ENCODE measurements around the gene MSANTD1.
A peak's percentile ranks its signal among the peaks of the same experiment; 100 is the strongest.

The MSANTD1 gene

DNA sequence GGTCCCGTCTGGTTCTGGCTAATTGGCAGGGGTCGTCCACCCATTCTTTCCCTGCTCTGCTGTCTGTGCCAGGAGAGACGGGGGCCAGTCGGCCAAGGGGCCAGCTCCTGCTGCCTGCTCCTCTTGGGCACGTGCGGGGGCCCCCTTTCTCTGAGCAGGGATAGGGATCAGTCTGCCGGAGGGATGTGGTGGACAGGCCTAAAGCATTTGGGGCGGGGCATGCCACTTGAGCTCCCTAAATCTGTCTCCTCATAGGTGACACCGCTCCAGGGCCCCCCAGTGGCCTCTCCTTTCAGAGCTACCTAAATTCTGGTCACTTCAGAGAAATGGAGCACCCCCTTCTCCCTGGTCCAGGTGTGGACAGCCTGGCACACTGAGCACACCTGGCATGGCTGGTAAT is 4.2 kb upstream of the MSANTD1 start:
- Mint-ChIP-seq H3K36me3 (ENCODE audit: low read depth) (no peaks in the 10 kb centered on the region), H3K27ac (no peak overlapping the region), H3K27me3 (no peaks in the 10 kb centered on the region), H3K9me3 (no peaks in the 10 kb centered on the region), H3K4me1 (no peaks in the 10 kb centered on the region), H3K4me3 (no peak overlapping the region)
- DNase-seq (no peak), ATAC-seq (no peak)

GRCh38 chr4:3245676-3246075 is 3.3 kb upstream of the MSANTD1 start:
- H3K4me3 Mint-ChIP-seq, result no peak overlapping the region
- H3K27ac Mint-ChIP-seq, result no peak overlapping the region
- ATAC-seq (no peak), DNase-seq (no peak)
- no peaks in the 10 kb centered on the region for H3K9me3 Mint-ChIP-seq
- H3K36me3 Mint-ChIP-seq (ENCODE audit: low read depth), result no peaks in the 10 kb centered on the region
- H3K27me3 Mint-ChIP-seq, result no peaks in the 10 kb centered on the region
- no peaks in the 10 kb centered on the region for H3K4me1 Mint-ChIP-seq

DNA sequence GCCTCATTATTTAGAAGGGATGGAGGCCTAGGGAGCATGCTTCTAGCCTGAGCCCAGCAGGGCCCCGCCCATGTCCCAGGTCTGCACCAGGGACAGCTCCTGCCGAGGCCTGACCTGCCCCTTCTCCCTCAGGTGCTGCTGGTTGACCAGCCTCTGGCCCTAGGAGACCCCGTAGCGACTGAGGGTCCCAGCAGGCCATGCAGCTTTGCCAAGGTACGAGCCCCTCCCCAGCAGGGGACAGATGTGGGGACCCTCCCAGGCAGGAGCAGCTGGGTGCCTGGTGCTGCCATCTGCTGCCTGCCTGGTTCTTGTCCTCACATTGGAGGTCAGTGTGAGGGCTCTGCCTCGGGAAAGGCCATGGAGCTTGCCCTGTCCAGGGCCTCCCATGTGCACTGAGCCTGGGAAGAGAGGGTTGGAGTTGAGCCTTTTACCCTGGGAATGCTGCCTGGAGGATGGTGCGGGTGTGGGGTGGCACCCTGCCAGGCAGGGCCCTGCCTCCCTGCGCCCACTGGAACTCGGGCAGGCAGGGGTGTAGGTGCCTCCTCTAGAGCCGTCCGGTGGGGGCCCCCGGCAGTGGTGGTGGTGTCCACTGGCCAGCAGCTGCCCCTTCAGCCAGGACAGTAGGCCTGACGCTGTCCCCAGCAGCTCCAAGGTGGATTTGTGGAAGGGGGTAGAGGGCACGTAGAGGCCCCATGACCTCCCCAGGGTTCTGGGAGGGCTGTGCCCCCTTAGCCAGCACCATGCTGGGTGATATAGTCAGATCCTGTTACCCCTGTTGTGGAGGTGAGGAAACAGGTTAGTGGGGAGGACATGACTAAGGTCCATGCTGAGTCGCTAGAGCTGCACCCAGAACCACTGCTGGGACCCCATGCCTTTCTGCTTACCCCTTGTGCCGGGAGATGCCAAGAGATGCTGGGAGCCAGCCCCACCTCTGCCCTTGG is 2.2 kb upstream of the MSANTD1 start:
- Mint-ChIP-seq H3K27ac (no peak overlapping the region), H3K36me3 (ENCODE audit: low read depth) (no peaks in the 10 kb centered on the region), H3K9me3 (no peaks in the 10 kb centered on the region), H3K4me3 (no peak overlapping the region), H3K27me3 (no peaks in the 10 kb centered on the region), H3K4me1 (no peaks in the 10 kb centered on the region)
- ATAC-seq, result no peak
- no peak for DNase-seq

DNA sequence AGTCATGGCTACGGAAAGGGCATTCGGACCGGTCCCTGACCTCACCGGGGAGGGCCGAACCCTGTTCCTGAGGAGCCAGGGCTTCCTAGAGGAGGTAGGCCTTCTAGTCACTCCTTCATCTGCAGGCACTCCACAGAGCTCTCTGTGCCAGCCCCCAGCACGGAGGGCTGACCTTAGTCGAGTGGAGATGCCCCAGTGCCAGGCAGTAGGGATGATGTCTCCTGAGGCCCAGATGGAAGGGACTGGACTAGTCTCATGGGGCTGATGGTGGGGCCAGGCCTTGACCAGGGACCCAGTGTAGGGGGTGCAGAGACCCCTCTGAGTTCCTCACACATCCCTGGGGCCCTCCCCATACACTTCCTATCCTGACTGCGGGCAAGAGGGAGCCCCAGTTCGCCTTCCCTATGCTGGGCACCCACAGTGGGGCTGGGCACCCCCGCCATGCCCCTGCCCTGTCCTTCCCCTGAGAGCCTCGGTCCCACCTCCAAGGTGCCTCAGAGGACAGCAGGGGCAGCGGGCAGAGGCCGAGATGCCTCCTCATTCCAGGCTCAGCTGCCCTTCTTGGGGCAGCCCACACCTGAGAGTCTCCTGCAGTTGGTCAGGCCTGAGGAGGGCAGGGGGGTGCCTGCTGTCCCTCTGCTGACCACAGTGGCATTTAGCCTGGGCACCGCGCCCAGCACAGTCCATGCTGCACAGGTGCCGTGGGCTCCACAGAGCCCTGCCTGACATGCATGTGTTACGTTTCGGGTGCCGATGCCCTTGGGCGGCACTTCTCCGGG is 1.4 kb upstream of the MSANTD1 start:
- H3K4me1 Mint-ChIP-seq, result no peaks in the 10 kb centered on the region
- no peaks in the 10 kb centered on the region for H3K36me3 Mint-ChIP-seq (ENCODE audit: low read depth)
- H3K9me3 Mint-ChIP-seq, result no peaks in the 10 kb centered on the region
- no peak overlapping the region for H3K27ac Mint-ChIP-seq
- ATAC-seq, result no peak
- no peak overlapping the region for H3K4me3 Mint-ChIP-seq
- no peaks in the 10 kb centered on the region for H3K27me3 Mint-ChIP-seq
- no peak for DNase-seq

GRCh38 chr4:3248178-3248480 is 830 bp upstream of the MSANTD1 start:
- Mint-ChIP-seq H3K36me3 (ENCODE audit: low read depth) (no peaks in the 10 kb centered on the region), H3K4me3 (no peak overlapping the region), H3K4me1 (no peaks in the 10 kb centered on the region), H3K27ac (no peak overlapping the region), H3K27me3 (no peaks in the 10 kb centered on the region), H3K9me3 (no peaks in the 10 kb centered on the region)
- ATAC-seq, result no peak
- DNase-seq, result no peak

DNA sequence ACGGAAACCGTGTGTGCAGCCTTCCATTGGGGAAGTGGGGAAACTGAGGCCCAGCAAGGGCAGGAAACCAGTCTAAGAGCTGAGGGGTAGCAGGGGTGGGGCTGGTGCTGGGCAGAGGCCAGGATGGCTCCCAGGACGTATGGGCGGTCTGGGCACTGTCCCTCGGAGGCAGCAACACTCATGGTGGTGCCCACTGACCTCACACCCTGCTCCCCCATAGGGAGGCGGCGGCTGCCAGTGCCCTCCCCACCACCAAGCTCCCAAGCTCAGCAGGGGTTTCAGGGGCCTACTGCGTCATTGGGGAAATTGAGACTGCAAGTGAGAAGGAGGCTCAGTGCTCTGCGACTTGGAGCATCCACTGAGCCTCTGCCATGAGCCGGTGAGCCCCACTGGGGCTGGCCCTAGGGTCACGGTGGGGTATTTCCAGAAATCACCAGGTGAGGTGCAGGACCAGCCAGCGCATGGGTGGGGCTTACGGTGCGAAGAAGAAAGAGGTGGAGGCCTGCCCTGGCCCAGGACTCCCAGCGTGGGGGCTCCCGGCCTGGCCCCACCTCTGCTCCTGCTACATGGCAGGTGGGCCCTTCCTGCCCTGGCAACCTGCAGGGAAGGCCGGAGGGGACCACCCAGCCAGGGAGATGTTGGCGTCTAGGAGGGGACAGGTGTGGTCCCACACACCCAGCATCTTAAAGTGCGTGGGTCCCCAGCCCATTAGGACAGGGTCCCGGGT is 915 bp downstream of the MSANTD1 start:
- H3K9me3 Mint-ChIP-seq, result no peaks in the 10 kb centered on the region
- H3K4me1 Mint-ChIP-seq, result no peaks in the 10 kb centered on the region
- DNase-seq, result no peak
- no peak overlapping the region for H3K27ac Mint-ChIP-seq
- ATAC-seq, result no peak
- H3K27me3 Mint-ChIP-seq, result no peaks in the 10 kb centered on the region
- H3K36me3 Mint-ChIP-seq (ENCODE audit: low read depth), result no peaks in the 10 kb centered on the region
- H3K4me3 Mint-ChIP-seq, result no peak overlapping the region

GRCh38 chr4:3250438-3250955 is 1.5 kb downstream of the MSANTD1 start:
- DNase-seq, result no peak
- Mint-ChIP-seq H3K4me1 (no peaks in the 10 kb centered on the region), H3K36me3 (ENCODE audit: low read depth) (no peaks in the 10 kb centered on the region)

DNA sequence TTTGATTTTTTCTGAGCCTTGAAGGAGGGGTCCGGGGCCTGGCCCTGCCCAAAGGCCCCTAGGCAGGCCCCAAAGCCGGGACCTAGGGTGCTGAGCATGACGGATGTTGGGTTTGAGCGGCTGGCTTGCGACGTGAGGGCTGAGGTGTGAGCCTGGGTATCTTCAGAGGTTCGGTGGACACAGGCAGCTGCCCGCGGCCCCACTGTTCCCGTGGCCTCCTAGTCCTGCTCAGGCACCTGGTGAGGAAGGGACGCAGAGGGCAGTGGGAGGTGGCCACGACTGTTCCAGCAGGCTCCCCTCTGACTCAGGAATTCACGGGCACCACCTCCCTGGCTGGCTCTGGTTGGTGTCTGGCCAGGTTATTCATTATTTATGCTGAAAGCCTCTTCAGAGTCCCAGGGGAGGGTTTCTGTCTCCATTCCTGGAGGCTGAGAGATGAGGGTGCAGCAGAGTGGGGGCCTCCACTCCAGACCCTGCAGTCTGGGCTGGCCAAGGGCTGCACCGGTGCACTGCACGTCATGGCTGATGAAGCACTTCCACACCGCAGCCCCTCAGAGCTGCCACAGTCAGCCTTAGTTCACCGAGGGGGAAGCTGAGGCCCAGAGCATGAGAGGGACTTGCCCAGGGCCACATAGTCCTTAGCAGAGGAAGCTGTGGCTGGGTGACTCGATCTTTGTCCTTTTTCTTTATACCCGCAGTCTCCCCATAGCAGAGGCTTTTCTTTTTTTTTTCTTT is 2.2 kb downstream of the MSANTD1 start:
- Mint-ChIP-seq H3K27me3 (no peaks in the 10 kb centered on the region), H3K27ac (no peak overlapping the region), H3K4me3 (no peak overlapping the region), H3K9me3 (no peaks in the 10 kb centered on the region), H3K4me1 (no peaks in the 10 kb centered on the region), H3K36me3 (ENCODE audit: low read depth) (no peaks in the 10 kb centered on the region)
- ATAC-seq, result peak; percentile 68
- peak; percentile 19 for DNase-seq

More at GRCh38 chr4:3250438-3250955, 1.5 kb downstream of the MSANTD1 start:
- H3K4me3 Mint-ChIP-seq, result no peak overlapping the region
- ATAC-seq, result no peak
- H3K27me3 Mint-ChIP-seq, result no peaks in the 10 kb centered on the region
- no peak overlapping the region for H3K27ac Mint-ChIP-seq
- no peaks in the 10 kb centered on the region for H3K9me3 Mint-ChIP-seq

- Mint-ChIP-seq H3K9me3 (no peaks in the 10 kb centered on the region), H3K27ac (no peak overlapping the region), H3K36me3 (ENCODE audit: low read depth) (no peaks in the 10 kb centered on the region), H3K27me3 (no peaks in the 10 kb centered on the region), H3K4me3 (no peak overlapping the region), H3K4me1 (no peaks in the 10 kb centered on the region)
- DNase-seq (no peak), ATAC-seq (no peak)
These were observed 2.9 kb downstream of the MSANTD1 start for GRCh38 chr4:3251691-3252479.

GRCh38 chr4:3252480-3252828 is 3.5 kb downstream of the MSANTD1 start:
- Mint-ChIP-seq H3K4me1 (no peaks in the 10 kb centered on the region), H3K27me3 (no peaks in the 10 kb centered on the region), H3K27ac (no peak overlapping the region), H3K36me3 (ENCODE audit: low read depth) (no peaks in the 10 kb centered on the region), H3K4me3 (no peak overlapping the region), H3K9me3 (no peaks in the 10 kb centered on the region)
- ATAC-seq (no peak), DNase-seq (no peak)

DNA sequence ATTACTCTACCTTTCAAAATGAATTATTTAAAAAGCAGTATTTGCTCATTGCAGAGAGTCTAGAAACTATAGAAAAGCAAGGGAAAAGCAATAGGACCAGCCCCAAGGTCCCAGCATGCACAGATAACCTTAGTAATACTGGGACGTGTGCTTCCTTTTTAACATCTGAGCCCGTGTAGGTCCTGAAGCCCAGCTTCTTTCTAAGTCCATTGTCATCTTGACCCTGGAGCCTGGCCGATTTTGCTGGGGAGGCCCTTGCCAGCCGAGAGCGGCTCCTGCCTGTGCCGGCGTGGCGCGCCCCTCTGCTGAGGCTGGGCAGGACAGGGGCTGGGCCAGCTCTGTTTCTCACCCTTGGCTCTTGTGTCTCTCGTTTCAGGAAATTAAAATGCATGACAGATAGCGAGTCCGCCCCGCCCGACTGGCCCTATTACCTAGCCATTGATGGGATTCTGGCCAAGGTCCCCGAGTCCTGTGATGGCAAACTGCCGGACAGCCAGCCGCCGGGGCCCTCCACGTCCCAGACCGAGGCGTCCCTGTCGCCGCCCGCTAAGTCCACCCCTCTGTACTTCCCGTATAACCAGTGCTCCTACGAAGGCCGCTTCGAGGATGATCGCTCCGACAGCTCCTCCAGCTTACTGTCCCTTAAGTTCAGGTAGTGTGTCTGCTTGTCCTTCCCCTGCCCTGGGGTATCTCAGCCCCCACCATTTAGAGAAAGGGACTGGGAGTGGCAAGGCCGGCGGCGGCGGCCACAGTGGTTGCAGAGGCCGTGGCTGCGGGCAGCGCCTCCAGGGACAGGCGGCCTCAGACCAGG is 4.1 kb downstream of the MSANTD1 start:
- Mint-ChIP-seq H3K4me1 (no peaks in the 10 kb centered on the region), H3K36me3 (ENCODE audit: low read depth) (no peaks in the 10 kb centered on the region), H3K27me3 (no peaks in the 10 kb centered on the region), H3K4me3 (no peak overlapping the region), H3K27ac (no peak overlapping the region), H3K9me3 (no peaks in the 10 kb centered on the region)
- ATAC-seq (no peak), DNase-seq (no peak)

GRCh38 chr4:3253808-3254207 is 4.8 kb downstream of the MSANTD1 start:
- no peak for DNase-seq
- ATAC-seq, result no peak
- Mint-ChIP-seq H3K27ac (no peak overlapping the region), H3K27me3 (no peaks in the 10 kb centered on the region), H3K9me3 (no peaks in the 10 kb centered on the region), H3K36me3 (ENCODE audit: low read depth) (no peaks in the 10 kb centered on the region), H3K4me3 (no peak overlapping the region), H3K4me1 (no peaks in the 10 kb centered on the region)
